ENCODE results near the gene CTNNA3.
A peak's percentile ranks its signal among the peaks of the same experiment; 100 is the strongest.

CTNNA3 gene

GRCh38 chr10:67308912-67309311, 387.1 kb downstream of the CTNNA3 start:
- no peak for DNase-seq

GRCh38 chr10:67306588-67307205, 389.3 kb downstream of the CTNNA3 start:
- peak; percentile 3 for DNase-seq

DNA sequence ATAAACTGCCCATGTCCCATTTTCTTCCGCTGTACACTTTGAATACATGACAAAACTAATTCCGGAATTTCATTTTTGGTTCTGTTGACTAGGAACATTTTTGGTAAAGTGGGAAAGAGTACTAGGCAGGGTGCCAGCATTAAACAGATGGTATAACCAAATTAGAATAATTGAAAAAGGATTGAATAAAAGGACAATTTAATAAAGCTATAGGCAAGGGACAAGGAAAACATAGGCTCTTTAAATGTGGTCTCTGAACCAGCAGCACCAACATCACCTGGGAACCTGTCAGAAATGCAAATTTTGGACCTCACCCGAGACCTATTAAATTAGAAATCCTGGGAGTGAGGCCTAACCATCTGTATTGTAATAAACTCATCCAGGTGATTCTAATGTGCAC, 393.3 kb downstream of the CTNNA3 start:
- DNase-seq: peak; percentile 77

DNA sequence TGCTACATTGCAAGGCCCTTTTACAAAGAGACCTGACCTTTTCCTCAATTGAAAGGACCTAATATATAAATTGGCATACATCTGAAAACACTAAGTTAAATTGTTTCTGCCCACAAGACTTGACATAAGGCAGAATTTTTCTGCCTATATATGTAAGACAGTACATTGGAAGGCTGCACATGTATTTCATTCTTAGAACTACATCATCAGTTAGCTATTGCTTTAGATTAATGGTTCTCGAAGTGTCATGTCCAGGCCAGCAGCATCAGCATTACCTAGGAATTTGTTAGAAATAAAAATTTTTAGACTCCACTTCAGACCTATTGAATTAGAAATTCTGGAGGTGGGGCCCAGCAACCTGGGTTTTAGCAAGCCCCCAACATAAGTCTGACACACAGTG, 396.2 kb downstream of the CTNNA3 start:
- no peak for DNase-seq

DNA sequence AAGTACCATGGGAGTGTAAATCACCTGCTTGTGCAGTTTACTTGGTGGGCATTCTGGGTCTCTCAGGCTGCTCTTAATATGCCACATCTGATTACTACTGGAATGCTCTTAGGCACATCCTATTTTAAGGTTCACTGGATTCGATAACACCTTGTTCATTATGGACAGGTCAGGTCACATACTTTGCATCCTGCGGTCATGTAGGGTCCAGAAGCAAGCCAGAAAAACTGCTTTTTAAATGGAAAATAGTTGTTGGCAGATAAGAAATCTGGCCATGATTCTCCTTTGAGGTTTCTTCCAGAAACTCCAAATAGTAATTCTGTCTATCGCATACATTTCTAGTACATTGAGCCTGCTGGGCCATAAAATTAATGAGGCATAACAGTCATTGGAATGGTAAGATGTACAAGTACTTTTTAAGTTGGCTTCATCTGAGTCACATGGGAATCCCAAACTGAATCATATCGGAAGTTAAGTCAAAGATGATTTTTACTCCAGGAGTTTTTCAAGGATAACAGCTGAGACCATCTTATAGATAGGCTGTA, 398.3 kb downstream of the CTNNA3 start:
- DNase-seq: no peak

- DNase-seq: no peak
Measured at GRCh38 chr10:67296926-67297325, 399.1 kb downstream of the CTNNA3 start.

DNA sequence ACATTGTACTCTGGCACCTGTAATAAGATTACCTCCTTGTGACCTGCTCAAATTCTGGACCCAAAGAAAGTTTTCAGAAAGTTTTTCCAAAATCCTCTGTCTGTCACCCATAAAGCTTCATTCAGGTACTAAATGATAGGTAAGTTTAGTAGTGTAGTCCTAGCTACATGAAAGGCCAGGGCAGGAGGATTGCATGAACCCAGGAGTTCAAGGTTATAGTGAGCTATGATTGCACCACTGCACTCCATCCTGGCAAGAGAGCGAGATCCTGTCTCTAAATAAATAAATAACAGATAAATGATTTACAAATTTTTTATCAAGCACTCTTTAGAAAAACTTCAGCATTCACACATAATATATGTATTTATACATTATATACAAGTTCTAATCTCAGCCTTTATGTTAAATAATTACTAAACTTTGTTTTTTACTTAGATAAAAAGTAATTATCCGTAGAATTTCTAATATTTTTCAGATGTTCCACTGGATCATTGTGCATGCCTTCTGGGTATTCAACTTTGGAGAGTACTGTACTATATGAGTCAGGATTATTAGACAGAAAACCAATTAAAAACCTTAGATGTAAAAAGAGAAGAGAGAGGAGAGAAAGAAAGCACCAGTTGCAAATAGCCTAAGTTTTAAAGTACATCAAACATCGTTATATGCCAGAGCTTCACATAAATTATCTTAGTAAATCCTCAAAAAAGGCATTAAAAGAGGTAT, 407.1 kb downstream of the CTNNA3 start:
- DNase-seq: no peak

DNA sequence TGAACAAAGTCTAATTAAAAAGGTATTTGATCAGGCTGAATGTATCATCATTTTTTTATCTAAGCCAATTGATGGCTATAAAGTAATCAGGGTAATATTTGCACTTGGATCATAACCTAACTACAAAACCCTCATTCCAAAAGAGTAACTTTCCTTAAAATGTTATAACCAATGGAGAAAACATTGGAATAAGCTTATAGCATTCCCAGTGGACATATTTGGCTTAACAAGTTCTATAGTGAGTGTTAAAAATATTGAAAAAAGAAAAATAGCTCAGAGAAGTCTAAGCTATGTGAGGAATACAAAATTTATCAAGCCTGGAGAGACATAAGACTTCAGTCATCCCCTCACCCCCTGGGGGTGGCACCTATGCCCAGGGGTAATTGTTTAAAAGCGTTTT, 411.4 kb downstream of the CTNNA3 start:
- no peak for DNase-seq

- DNase-seq: no peak
Measured at GRCh38 chr10:67282871-67283270, 413.1 kb downstream of the CTNNA3 start.

DNA sequence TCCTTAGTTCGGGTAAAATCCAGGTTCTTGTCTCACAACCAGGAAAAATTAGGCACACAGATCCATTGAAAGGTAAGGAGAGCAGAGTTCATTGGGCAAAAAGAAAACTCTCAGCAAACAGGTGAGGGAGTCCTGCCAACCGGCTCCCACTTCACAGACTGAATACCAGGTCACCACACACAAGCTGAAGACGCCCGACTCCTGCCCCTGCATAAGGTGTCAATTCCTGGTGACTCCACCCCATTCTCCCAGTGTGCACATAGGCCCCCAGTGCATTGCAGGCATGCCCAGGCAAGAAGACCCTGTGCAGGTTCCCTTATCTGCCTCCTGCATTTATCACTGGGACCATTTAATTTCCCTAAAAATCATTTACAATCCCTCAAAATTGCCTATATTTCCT, 415.6 kb downstream of the CTNNA3 start:
- DNase-seq: no peak

DNA sequence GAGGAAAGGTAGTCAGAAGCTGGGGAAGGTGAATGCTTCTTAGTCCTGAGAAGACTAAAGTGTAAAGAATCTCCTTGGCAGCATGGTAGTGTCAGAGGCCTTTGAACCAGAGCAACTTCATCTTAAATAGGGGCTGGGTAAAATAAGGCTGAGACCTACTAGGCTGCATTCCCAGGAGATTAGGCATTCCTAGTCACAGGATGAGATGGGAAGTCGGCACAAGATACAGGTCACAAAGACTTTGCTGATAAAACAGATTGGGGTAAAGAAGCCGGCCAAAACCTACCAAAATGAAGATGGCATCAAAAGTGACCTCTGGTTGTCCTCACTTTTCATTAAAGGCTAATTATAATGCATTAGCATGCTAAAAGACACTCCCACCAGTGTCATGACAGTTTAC, 418.6 kb downstream of the CTNNA3 start:
- no peak for DNase-seq

GRCh38 chr10:67269828-67270227, 426.2 kb downstream of the CTNNA3 start:
- no peak for DNase-seq

DNA sequence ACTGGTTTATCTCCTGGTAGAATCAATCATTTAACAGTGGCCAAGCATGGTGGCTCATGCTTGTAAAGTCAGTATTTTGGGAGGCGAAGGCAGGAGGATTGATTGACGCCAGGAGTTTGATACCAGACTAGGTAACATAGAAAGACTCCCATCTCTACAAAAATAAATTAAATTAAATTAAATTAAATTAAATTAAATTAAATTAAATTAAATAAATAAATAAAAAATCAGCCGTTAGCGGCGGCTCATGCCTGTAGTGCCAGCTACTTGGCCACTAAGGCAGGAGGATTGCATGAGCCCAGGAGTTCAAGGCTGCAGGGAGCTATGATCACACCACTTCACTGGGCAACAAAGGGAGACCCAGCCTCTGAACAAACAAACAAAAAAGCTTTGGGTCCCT, 427.8 kb downstream of the CTNNA3 start:
- no peak for DNase-seq

GRCh38 chr10:67262675-67263074, 433.3 kb downstream of the CTNNA3 start:
- no peak for DNase-seq

- no peak for DNase-seq
Measured at GRCh38 chr10:67261300-67261797, 434.6 kb downstream of the CTNNA3 start.

- no peak for DNase-seq
Measured at GRCh38 chr10:67259319-67259929, 436.6 kb downstream of the CTNNA3 start.

DNA sequence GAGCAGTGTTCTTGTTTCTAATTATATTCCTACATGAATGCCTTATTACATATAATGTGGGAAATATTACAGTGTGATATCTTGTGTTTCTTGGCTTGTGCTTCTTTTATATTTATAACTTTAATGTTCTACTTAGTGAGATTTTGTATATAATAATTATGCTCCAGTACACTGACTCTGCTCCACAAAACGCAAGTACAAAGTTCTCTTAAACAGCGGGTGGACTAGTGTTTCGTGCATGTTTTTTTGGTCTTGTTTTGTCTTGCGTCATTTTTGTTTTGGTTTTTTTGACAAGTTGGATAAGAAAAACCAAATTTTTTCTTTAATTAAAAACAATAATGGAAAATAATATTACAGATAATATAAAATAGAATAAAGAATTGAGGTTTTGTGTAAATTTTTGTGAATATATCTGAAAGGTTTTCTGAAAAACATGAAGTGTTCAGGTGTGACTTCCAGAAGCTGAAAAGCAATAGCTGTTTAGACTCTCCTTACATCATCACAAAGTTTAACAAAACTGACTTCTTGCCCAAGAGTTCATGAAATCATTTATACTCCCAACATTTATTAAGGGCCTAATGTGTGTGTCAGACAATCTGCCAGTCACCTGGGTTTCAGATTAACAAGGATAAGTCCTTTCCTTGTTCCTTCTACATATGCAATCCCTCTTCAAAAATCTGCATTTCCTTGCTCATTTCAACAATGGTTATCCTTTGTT, 438.4 kb downstream of the CTNNA3 start:
- no peak for DNase-seq

DNA sequence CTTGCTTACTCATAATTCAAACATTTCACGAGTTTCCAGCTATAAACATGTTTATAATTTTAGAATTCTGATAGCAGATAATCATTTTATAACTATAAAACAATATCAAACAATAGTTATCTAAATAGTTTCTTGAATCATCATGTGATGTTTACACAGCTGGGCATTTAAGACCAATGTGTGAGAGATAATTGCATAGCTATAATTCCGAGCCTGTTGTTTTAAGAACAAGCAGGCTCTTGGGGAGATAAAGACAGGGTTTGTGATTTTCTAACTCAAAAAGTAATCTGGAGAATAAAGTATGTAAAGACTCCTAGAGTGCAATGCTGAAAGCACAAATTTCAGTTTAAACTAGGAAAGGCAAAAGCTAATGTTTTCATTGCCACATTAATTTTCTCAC, 439.0 kb downstream of the CTNNA3 start:
- DNase-seq: no peak

- no peak for DNase-seq
Measured at GRCh38 chr10:67250686-67251085, 445.3 kb downstream of the CTNNA3 start.

DNA sequence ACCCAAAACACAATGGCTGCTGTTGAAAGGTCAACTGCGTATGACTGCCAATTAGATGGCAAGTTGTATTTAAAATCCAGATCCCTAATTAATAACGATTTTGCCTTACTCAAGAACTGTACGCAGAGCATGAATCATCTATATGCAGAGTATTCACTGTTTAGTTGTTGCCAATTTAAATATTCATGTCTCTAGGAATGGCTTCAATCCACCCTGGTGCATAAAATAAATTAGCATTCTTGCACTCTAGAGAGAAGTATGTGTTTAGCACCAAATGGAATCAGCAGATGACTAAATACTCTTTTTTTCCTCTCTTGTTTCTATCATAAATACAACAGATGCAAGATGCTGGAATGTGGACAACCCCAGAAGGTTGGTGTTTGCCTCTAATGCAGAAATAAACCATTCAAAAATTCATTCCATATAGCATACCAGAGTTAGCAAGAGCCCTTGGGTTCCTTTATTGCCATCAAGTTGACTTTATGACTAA, 449.9 kb downstream of the CTNNA3 start:
- no peak for DNase-seq

DNA sequence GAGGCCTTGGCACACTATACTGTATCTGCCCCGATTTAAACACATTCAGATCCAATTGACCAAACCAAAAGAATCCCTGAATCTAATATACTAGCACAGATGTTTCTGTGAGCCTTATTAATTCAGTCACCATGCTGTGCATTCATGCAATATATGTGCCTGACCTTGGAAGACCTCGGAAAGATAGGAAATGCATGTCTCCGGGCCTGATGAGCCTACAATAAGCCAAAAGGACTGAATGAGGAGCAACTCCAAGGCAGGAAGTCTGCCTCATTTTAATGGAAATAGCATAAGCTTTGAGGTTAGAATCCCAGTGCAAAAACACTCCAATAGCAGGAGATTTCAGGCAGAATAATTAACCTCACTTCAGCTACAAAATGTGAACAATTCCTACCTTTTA, 453.5 kb downstream of the CTNNA3 start:
- no peak for DNase-seq

DNA sequence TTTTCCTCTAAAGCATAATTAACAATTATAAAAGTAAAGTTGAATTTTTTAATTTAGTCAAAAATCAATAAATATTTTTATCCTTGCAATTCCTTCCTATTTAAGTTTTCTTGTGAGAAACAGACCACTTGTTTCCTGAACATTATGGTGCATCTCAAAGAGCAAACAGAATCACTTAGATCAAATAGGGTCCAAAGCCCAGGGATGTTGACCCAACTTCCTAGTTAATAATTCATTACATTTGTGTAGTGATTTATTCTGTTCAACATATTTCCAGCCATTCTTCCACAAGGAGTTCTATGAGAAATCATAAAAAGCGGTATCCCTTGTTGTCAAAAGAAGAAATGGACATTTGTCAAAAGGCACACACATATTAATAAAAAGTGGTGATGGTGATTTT, 454.5 kb downstream of the CTNNA3 start:
- no peak for DNase-seq

DNA sequence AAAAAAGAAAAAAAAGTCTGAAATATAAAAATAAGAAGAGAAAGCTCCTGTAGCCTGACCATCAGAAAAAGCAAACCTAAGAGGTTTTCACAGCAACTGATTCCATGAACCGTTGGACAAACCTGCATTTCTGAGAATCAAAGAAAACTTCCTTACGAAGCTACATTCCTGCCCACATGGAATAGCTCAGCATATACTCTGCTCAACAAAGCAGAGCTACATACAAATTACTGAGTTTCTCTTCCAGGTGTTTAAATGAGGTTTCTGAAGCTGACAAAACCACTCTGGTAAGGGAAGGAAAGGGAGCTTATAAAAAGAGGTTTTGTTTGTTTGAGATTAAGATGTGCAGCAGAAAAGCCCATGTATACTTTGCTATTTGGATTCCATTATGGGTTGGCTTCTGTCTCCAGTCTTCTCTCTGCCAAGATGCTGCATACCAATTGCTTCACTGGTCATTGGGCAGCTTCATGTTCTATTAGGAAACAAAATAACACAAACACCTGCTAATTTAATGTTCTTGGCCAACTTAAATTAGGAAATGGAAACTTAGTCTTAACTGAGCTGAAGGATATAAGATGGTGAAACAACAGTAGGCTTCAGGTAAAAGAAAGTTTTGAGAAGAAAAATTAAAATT, 456.0 kb downstream of the CTNNA3 start:
- DNase-seq: no peak

Measured in NCI-H526 treated with DMSO at 0.1 percent for 48 hours (cell line).